PFSK-1 (cell line): ENCODE measurements around the gene MAD1L1.

Experiments
- FOXP2 ChIP-seq: optimal IDR thresholded peaks from 2 replicates; pipeline ENCODE3; 2011; ENCODE audit warnings: borderline replicate concordance, control low read depth, inconsistent platforms; ENCODE audit not compliant: insufficient read depth; ENCODE audit errors: extremely low read length, extremely low read depth
- POLR2AphosphoS5 ChIP-seq: IDR thresholded peaks from 2 replicates; pipeline ENCODE4 v1.6.1; 2012; ENCODE audit warnings: low read depth, mild to moderate bottlenecking, control low read depth, low read length, moderate library complexity
- SIN3A ChIP-seq: IDR thresholded peaks from 2 replicates; pipeline ENCODE4 v1.6.1; 2012; ENCODE audit warnings: mild to moderate bottlenecking, low read length, moderate library complexity, borderline replicate concordance; ENCODE audit not compliant: insufficient read depth
- TAF1 ChIP-seq: IDR thresholded peaks from 2 replicates; pipeline ENCODE4 v1.6.1; 2012; ENCODE audit warnings: low read length, control low read depth, borderline replicate concordance; ENCODE audit not compliant: insufficient read depth
- TF ChIP-seq, protein P1 (sequence below), 2 experiments: IDR thresholded peaks; 2 replicates each; pipeline versions ENCODE4 v1.6.1 to v1.8.0; 2011 to 2012; ENCODE audit warnings: low read depth in 2 of 2, low read length in 2 of 2, control low read depth in 1 of 2, inconsistent platforms in 1 of 2, mild to moderate bottlenecking in 1 of 2, moderate library complexity in 1 of 2; ENCODE audit not compliant: insufficient read depth in 1 of 2

The MAD1L1 gene

DNA sequence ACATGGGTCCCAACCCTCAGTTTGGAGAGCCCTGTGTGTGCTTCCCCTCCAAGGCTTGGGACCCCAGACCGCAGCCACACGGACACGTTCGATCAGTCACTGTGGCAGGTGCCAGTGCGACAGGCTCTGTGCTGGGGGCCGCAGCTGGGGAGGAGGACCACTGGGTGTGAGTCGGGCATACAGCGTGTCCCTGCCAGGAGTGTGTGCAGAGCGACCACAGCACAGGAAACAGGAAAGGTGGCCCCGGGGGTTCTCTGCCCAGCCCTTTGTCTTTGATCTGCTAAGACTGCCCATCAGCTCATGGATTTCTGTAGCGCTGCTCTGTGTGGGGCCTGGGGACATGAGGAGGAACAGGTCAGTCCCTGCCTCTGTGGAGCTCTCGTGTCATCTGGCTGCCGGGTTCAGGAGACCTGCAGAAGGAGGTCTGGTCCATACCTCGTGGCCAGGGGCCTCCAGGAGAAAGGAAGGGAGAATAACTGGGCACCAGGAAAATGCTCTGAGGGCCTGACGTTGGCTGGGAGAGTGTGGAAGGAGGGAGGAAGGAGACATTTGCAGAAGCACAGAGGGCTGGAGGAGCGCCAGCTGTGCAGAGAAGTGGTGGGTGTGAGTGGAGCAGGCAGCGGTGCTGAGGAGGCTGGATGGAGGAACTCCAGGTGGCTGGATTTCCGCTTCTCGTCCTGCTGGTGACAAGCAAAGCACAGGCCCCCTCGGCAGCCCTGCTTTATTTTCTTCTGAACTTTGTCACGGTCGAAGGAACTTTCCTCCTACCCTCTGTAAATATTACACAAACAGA, 13.3 kb upstream of the MAD1L1 start:
- TF ChIP-seq SIN3A (no peak), POLR2AphosphoS5 (no peak), FOXP2 (no peak), TAF1 (no peak)
- TF ChIP-seq, protein P1, sequence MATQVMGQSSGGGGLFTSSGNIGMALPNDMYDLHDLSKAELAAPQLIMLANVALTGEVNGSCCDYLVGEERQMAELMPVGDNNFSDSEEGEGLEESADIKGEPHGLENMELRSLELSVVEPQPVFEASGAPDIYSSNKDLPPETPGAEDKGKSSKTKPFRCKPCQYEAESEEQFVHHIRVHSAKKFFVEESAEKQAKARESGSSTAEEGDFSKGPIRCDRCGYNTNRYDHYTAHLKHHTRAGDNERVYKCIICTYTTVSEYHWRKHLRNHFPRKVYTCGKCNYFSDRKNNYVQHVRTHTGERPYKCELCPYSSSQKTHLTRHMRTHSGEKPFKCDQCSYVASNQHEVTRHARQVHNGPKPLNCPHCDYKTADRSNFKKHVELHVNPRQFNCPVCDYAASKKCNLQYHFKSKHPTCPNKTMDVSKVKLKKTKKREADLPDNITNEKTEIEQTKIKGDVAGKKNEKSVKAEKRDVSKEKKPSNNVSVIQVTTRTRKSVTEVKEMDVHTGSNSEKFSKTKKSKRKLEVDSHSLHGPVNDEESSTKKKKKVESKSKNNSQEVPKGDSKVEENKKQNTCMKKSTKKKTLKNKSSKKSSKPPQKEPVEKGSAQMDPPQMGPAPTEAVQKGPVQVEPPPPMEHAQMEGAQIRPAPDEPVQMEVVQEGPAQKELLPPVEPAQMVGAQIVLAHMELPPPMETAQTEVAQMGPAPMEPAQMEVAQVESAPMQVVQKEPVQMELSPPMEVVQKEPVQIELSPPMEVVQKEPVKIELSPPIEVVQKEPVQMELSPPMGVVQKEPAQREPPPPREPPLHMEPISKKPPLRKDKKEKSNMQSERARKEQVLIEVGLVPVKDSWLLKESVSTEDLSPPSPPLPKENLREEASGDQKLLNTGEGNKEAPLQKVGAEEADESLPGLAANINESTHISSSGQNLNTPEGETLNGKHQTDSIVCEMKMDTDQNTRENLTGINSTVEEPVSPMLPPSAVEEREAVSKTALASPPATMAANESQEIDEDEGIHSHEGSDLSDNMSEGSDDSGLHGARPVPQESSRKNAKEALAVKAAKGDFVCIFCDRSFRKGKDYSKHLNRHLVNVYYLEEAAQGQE (IDR thresholded peaks at IDR 0.05; ENCODE audit: insufficient read depth in 1 of 2, low read depth in 2 of 2, low read length in 2 of 2), result no peak

DNA sequence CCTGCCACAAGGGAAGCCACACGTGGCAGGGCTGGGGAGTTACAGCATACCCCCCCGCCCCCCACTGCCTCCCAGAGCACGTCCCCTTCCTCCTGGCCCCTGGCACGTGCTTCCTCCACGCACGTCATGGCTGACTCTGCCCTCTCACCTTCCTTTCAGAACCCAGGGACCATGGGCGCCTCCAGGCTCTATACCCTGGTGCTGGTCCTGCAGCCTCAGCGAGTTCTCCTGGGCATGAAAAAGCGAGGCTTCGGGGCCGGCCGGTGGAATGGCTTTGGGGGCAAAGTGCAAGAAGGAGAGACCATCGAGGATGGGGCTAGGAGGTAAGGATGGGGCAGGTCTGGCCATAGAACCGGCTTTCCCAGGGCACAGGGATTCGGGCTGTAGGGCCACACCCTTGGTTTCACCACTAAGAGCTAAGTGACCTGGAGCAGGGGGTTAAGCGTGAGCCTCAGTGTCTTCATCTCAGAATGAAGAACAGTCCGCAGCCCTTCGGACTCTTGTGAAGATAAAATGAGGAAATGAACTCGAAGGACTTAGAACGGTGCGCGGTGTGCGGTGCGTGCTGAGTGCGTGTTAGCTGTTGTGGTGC, 11.8 kb upstream of the MAD1L1 start:
- TF ChIP-seq, protein P1 (IDR thresholded peaks at IDR 0.05; ENCODE audit: insufficient read depth in 1 of 2, low read depth in 2 of 2, low read length in 2 of 2), result no peak
- TF ChIP-seq FOXP2, result no peak
- TF ChIP-seq TAF1, result no peak
- no peak for TF ChIP-seq SIN3A
- TF ChIP-seq POLR2AphosphoS5, result no peak

DNA sequence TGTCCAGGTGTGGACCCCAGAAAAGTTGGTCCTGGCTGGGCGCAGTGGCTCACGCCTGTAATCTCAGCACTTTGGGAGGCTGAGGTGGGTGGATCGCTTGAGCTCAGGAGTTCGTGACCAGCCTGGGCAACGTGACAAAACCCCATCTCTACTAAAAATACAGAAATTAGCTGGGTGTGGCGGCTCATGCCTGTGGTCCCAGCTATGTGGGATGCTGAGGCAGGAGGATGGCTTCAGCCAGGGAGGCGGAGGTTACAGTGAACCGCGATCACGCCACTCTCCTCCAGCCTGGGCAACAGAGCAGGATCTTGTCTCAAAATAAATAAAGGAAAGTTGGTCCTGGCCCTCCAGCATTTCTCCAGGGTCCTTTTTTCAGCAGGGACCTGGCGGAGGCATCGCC, 10.7 kb upstream of the MAD1L1 start:
- TF ChIP-seq SIN3A, result no peak

DNA sequence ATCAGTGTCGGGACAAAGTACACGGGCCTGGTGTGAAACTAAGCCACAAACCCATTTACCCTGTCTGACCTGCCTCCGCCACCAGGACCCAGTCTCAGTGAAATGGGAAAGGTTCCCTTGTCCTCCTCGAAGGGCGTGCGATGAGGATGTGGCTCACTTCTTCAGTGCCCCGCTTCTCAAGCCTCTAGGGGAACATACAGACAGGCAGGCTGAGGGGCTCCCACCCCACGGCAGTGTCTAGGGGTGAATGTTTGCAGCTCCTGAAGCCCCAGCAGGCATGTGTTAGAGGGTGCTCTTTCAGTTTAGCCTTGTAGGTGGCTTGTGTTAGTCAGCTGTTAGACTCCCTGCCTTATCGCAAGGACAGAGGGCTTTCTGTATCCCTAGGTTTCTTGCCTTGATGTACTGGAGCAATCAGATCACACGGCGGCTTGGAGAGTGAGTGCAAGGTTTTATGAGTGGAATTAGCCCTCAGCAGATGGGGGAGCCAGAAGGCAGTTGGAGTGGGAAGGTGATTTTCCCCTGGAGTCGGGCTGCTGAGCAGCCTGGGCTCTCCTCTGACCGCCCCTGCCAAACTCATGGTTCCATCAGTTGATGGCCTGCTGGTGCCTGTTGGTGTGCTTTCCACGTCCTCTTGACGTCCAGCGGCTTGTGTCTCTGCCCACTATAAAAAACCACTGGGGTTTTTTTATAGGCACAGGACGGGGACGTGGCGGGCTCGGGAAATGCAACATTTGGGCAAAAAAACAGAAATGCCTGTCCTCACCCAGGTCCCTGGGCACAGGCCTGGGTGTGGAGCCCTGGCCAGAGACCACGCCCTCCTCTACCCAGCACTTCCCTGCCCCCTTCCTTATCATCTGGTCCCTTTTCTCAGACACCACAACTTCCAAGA, 10.0 kb upstream of the MAD1L1 start:
- TF ChIP-seq TAF1, result no peak
- TF ChIP-seq SIN3A, result 0 out of 2 replicates have a peak, but pooled peaks have one; percentile 7
- no peak for TF ChIP-seq POLR2AphosphoS5
- TF ChIP-seq FOXP2, result no peak

DNA sequence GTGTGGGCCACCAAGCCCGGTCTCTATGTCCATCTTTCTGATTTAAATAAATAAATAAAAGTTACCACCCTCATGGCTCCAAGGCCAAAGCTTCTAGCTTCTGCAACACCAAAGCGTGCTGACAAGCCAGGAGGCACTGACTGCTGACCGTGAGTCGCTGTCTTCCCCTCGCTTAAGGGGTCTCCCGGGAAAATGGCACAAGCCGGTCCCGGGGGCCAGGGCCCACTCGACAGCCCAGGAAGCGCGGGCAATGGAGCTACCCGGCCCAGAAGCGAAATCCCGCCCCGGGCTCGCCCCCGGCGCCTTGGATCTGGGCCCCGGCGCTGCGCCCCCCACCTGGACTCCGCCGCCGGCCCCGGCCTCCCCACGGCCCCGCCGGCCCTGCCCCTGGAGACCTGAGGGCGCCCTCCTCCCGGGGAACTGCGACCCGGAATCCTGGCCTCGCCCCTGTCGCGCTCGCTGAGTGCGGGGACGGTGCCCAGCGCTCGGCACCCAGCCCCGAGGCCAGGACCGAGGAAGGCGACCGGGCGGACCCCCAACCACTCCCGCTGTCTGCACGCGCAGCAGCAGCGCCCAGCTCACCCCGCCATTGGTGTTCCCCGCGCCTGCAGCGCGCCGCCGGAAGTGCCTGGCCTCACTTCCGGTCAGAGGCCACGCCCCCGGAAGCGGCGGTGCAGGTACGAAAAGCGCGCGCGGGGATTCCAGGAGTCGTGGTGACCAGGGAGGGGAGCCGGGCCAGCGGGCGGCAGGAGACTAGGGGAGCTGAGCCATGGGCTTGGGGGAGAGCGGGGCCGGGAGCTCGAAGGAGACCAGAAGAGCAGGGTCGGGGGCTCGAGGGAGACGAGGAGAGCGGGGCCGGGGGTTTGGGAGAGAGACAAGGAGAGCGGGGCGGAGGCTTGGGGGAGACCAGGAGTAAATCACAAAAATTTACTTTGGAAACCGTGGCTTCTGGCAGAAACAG, 9.1 kb upstream of the MAD1L1 start, which contains the start of the genes MRM2 and NUDT1:
MRM2 (minus strand) TSS at position 626 of the 961 bp plus-strand sequence; CDS start at position 590, 36 bp downstream.
NUDT1 (plus strand) TSS at position 647 of the 961 bp plus-strand sequence. CDS start 2,349 bp downstream, outside the sequence.
- TF ChIP-seq POLR2AphosphoS5, result peak; percentile 88
- TF ChIP-seq FOXP2, result peak; percentile 59
- TF ChIP-seq SIN3A, result peak; percentile 81; the same call in 1 of the 2 replicates
- peak; percentile 93 for TF ChIP-seq TAF1
- TF ChIP-seq, protein P1 (IDR thresholded peaks at IDR 0.05; ENCODE audit: insufficient read depth in 1 of 2, low read depth in 2 of 2, low read length in 2 of 2), result peak in 1 of 2 experiments; percentile 18; a peak in 1 of 4 replicates
